ENCODE results near the gene ANTXR2. TPM values are rescaled to one million over a fixed set of nuclear protein-coding genes. Genes with fewer than 3 reads are reported as not detected.

The ANTXR2 gene
- polyA plus RNA-seq, 1 experiment: 105 TPM

- Histone ChIP-seq H3K27me3 (ENCODE audit: control insufficient read depth, insufficient read depth, low read length) (no peaks in the 10 kb centered on the region), H3K4me3 (ENCODE audit: low read depth, low read length) (no peak overlapping the region), H3K9me3 (ENCODE audit: control insufficient read depth, insufficient read depth, low read length) (no peaks in the 10 kb centered on the region), H3K27ac (ENCODE audit: low read depth, low read length) (peak overlapping the region; percentile 71)
- ChIA-PET CTCF (interaction anchor here (0.7 to 0.8 kb wide), 2 partner anchors 37 to 149 kb away, joined by 3 read pairs; partner anchors contain the start of gene ANTXR2), POLR2A (interaction anchor here (0.6 to 0.9 kb wide), 2 partner anchors 19 to 37 kb away, joined by 3 to 4 read pairs; partner anchors contain the start of gene ANTXR2)
- no peak for DNase-seq (ENCODE audit: low read depth, low spot score)
- no peak for TF ChIP-seq CTCF (IDR thresholded peaks at IDR 0.05; ENCODE audit: low read depth, low read length)
These were observed 36.7 kb downstream of the ANTXR2 start for GRCh38 chr4:80036306-80036705.

- H3K9me3 ChIP-seq (ENCODE audit: control insufficient read depth, insufficient read depth, low read length): no peaks in the 10 kb centered on the region
- TF ChIP-seq CTCF (IDR thresholded peaks at IDR 0.05; ENCODE audit: low read depth, low read length): no peak
- no peaks in the 10 kb centered on the region for H3K27me3 ChIP-seq (ENCODE audit: control insufficient read depth, insufficient read depth, low read length)
- no peak overlapping the region for H3K4me3 ChIP-seq (ENCODE audit: low read depth, low read length)
- DNase-seq (ENCODE audit: low read depth, low spot score): no peak
- no peak overlapping the region for H3K27ac ChIP-seq (ENCODE audit: low read depth, low read length)
- ChIA-PET CTCF (no interaction called here), POLR2A (no interaction called here)
These were observed 37.7 kb downstream of the ANTXR2 start for GRCh38 chr4:80035336-80035735.

- no peak for DNase-seq (ENCODE audit: low read depth, low spot score)
- no peak for TF ChIP-seq CTCF (IDR thresholded peaks at IDR 0.05; ENCODE audit: low read depth, low read length)
- ChIA-PET CTCF (interaction anchor here (1.3 kb wide), 1 partner anchor 152 kb away, joined by 3 read pairs; no protein-coding TSS in a partner anchor), POLR2A (interaction anchor here (0.7 kb wide), 1 partner anchor 169 kb away, joined by 3 read pairs; no protein-coding TSS in a partner anchor)
- no peaks in the 10 kb centered on the region for H3K27me3 ChIP-seq (ENCODE audit: control insufficient read depth, insufficient read depth, low read length)
- H3K4me3 ChIP-seq (ENCODE audit: low read depth, low read length): no peak overlapping the region
- no peak overlapping the region for H3K27ac ChIP-seq (ENCODE audit: low read depth, low read length)
- no peaks in the 10 kb centered on the region for H3K9me3 ChIP-seq (ENCODE audit: control insufficient read depth, insufficient read depth, low read length)
These were observed 39.4 kb downstream of the ANTXR2 start for GRCh38 chr4:80033581-80033980.

- TF ChIP-seq CTCF (IDR thresholded peaks at IDR 0.05; ENCODE audit: low read depth, low read length): no peak
- ChIA-PET CTCF (no interaction called here), POLR2A (no interaction called here)
- H3K27me3 ChIP-seq (ENCODE audit: control insufficient read depth, insufficient read depth, low read length): no peaks in the 10 kb centered on the region
- no peak overlapping the region for H3K4me3 ChIP-seq (ENCODE audit: low read depth, low read length)
- H3K9me3 ChIP-seq (ENCODE audit: control insufficient read depth, insufficient read depth, low read length): no peaks in the 10 kb centered on the region
- no peak for DNase-seq (ENCODE audit: low read depth, low spot score)
- H3K27ac ChIP-seq (ENCODE audit: low read depth, low read length): no peak overlapping the region
These were observed 43.7 kb downstream of the ANTXR2 start for GRCh38 chr4:80029364-80029763.

- POLR2A ChIA-PET: no interaction called here
- CTCF ChIA-PET: interaction anchor here (0.7 kb wide), 1 partner anchor 175 kb away, joined by 5 read pairs; no protein-coding TSS in a partner anchor
- no peaks in the 10 kb centered on the region for H3K9me3 ChIP-seq (ENCODE audit: control insufficient read depth, insufficient read depth, low read length)
These were observed 45.4 kb downstream of the ANTXR2 start for GRCh38 chr4:80027611-80028010.

More at GRCh38 chr4:80027611-80028010, 45.4 kb downstream of the ANTXR2 start:
- H3K4me3 ChIP-seq (ENCODE audit: low read depth, low read length): no peak overlapping the region
- no peak for TF ChIP-seq CTCF (IDR thresholded peaks at IDR 0.05; ENCODE audit: low read depth, low read length)
- H3K27ac ChIP-seq (ENCODE audit: low read depth, low read length): no peak overlapping the region
- H3K27me3 ChIP-seq (ENCODE audit: control insufficient read depth, insufficient read depth, low read length): no peaks in the 10 kb centered on the region
- no peak for DNase-seq (ENCODE audit: low read depth, low spot score)
